Nephron (organoid): ENCODE data around the gene DCAF8.

ENCODE experiments used
- H3K27ac Mint-ChIP-seq, 3 experiments: 2 replicates each; pipeline ENCODE4 v1.8.0; 2020; ENCODE audit warnings: mixed read lengths in 3 of 3, mild to moderate bottlenecking in 2 of 3, moderate library complexity in 1 of 3
- H3K27me3 Mint-ChIP-seq: 2 replicates; pipeline ENCODE4 v1.8.0; 2021; ENCODE audit warnings: low read depth, mild to moderate bottlenecking, moderate library complexity, mixed read lengths
- H3K36me3 Mint-ChIP-seq: 2 replicates; pipeline ENCODE4 v1.8.0; 2020; ENCODE audit warnings: low read depth, mixed read lengths
- H3K4me1 Mint-ChIP-seq: 2 replicates; pipeline ENCODE4 v1.8.0; 2020; ENCODE audit warnings: mixed read lengths
- H3K4me3 Mint-ChIP-seq, 3 experiments: 2 replicates each; pipeline ENCODE4 v1.8.0; 2020; ENCODE audit warnings: mild to moderate bottlenecking in 3 of 3, mixed read lengths in 3 of 3, moderate library complexity in 2 of 3
- H3K9me3 Mint-ChIP-seq: 2 replicates; pipeline ENCODE4 v1.8.0; 2020; ENCODE audit warnings: mixed read lengths
- CTCF ChIP-seq, 3 experiments: fragments of 200-600 bp; sonication (generic); IDR thresholded peaks; one replicate each; pipeline ENCODE4 v1.5.0; 2021; ENCODE audit warnings: antibody characterized with exemption in 3 of 3; ENCODE audit not compliant: unreplicated experiment in 3 of 3

DCAF8 gene

GRCh38 chr1:160187407-160187806 is 74.9 kb downstream of the DCAF8 start:
- Mint-ChIP-seq H3K4me1 (peaks cover 23% of the 10 kb centered on the region), H3K4me3 (no peak overlapping the region), H3K9me3 (no peaks in the 10 kb centered on the region), H3K27me3 (peaks cover 11% of the 10 kb centered on the region), H3K27ac (no peak overlapping the region), H3K36me3 (no peaks in the 10 kb centered on the region)
- TF ChIP-seq CTCF (IDR thresholded peaks at IDR 0.05; ENCODE audit: unreplicated experiment in 3 of 3) = no peak

- no peaks in the 10 kb centered on the region for H3K36me3 Mint-ChIP-seq
- no peaks in the 10 kb centered on the region for H3K9me3 Mint-ChIP-seq
- peaks cover 22% of the 10 kb centered on the region for H3K4me1 Mint-ChIP-seq
- no peak for TF ChIP-seq CTCF (IDR thresholded peaks at IDR 0.05; ENCODE audit: unreplicated experiment in 3 of 3)
- H3K4me3 Mint-ChIP-seq = no peak overlapping the region
- H3K27me3 Mint-ChIP-seq = peaks cover 11% of the 10 kb centered on the region
- no peak overlapping the region for H3K27ac Mint-ChIP-seq
These were observed 75.6 kb downstream of the DCAF8 start for GRCh38 chr1:160186729-160187128.

- Mint-ChIP-seq H3K4me1 (peaks cover 22% of the 10 kb centered on the region), H3K36me3 (no peaks in the 10 kb centered on the region), H3K9me3 (no peaks in the 10 kb centered on the region), H3K27me3 (peaks cover 11% of the 10 kb centered on the region), H3K4me3 (no peak overlapping the region), H3K27ac (no peak overlapping the region)
- no peak for TF ChIP-seq CTCF (IDR thresholded peaks at IDR 0.05; ENCODE audit: unreplicated experiment in 3 of 3)
These were observed 76.1 kb downstream of the DCAF8 start for GRCh38 chr1:160186246-160186645.

- peaks cover 10% of the 10 kb centered on the region for H3K27me3 Mint-ChIP-seq
- no peaks in the 10 kb centered on the region for H3K36me3 Mint-ChIP-seq
- TF ChIP-seq CTCF (IDR thresholded peaks at IDR 0.05; ENCODE audit: unreplicated experiment in 3 of 3) = no peak
- no peak overlapping the region for H3K4me3 Mint-ChIP-seq
- H3K9me3 Mint-ChIP-seq = no peaks in the 10 kb centered on the region
- no peak overlapping the region for H3K27ac Mint-ChIP-seq
- peaks cover 7% of the 10 kb centered on the region for H3K4me1 Mint-ChIP-seq
These were observed 83.0 kb downstream of the DCAF8 start for GRCh38 chr1:160179336-160179735.

- no peaks in the 10 kb centered on the region for H3K36me3 Mint-ChIP-seq
- no peak overlapping the region for H3K27ac Mint-ChIP-seq
- no peak overlapping the region for H3K4me3 Mint-ChIP-seq
- peaks cover 7% of the 10 kb centered on the region for H3K4me1 Mint-ChIP-seq
- no peaks in the 10 kb centered on the region for H3K9me3 Mint-ChIP-seq
- peaks cover 14% of the 10 kb centered on the region for H3K27me3 Mint-ChIP-seq
- no peak for TF ChIP-seq CTCF (IDR thresholded peaks at IDR 0.05; ENCODE audit: unreplicated experiment in 3 of 3)
These were observed 83.6 kb downstream of the DCAF8 start for GRCh38 chr1:160178731-160179130.

- TF ChIP-seq CTCF (IDR thresholded peaks at IDR 0.05; ENCODE audit: unreplicated experiment in 3 of 3) = no peak
- Mint-ChIP-seq H3K4me1 (peaks cover 7% of the 10 kb centered on the region), H3K36me3 (no peaks in the 10 kb centered on the region), H3K9me3 (no peaks in the 10 kb centered on the region), H3K27me3 (peaks cover 14% of the 10 kb centered on the region), H3K4me3 (no peak overlapping the region), H3K27ac (no peak overlapping the region)
These were observed 84.7 kb downstream of the DCAF8 start for GRCh38 chr1:160177667-160178066.
